Measurements from ENCODE around the gene RPL37A.

Gene RPL37A

DNA sequence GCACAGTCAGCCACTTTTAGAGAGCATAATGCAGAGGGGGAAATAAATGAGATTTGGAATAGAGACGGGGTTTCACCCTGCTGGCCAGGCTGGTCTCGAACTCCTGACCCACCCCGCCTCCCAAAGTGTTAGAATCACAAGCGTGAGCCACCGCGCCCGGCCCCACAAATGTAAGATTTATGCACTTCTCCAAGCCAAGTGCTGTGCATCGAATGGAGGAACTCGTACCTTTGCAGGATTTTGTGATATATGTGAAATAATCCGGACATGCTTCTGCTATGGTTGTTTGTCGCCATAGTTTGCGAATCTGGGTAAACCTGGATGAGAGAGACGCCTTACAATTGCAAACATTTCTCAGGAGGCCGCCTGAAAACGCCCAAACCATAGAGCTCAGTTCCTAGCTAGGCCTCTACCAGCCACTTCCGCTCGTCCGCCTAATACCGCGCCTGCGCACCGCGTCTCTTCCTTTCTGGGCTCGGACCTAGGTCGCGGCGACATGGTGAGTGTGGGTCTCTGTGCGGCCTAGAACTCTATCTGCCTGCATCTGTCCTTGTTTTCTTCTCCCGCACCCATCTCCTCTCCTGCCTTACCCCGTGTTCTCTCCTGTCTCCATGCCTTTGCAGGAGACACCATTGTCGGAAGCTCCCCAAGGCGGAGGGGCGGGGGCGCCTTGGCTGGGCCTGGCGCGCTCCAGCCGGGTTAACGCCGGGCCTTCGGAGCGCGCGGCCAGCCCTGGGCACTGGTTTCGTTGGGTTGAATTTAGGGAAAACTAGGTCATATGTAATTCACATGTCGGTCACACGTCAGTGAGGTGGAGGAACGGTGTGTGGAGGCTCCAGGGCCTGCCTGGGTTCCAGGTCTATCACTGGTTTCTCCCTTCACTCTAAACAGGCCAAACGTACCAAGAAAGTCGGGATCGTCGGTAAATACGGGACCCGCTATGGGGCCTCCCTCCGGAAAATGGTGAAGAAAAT, at the start of gene RPL37A:
Gene RPL37A (plus strand): TSS at position 466 of the 974 bp plus-strand sequence. CDS start 31 bp downstream, at position 497.
- peak; percentile 84 to 89 for DNase-seq (ENCODE audit: low read depth in 2 of 2)

DNA sequence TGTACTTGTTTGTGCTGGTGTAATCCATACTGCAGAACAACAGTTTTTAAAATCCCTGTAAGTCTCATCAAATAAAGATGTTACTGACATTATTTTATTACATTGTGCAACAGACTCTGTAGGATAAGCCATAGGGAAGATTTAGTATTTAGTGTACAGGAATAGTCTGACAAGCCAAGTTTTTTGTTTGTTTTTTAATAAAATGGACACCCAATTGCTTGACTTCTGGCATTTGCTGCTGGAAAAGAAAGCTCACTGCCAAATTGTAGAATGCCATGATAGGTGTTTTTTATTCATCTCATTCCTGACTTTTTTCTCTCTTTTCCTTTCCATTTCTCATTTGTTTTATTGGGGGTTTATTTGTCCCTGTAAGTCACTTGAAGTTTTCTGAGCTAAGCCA, 48.3 kb upstream of the RPL37A start:
- DNase-seq (ENCODE audit: low read depth in 2 of 2) = no peak

DNA sequence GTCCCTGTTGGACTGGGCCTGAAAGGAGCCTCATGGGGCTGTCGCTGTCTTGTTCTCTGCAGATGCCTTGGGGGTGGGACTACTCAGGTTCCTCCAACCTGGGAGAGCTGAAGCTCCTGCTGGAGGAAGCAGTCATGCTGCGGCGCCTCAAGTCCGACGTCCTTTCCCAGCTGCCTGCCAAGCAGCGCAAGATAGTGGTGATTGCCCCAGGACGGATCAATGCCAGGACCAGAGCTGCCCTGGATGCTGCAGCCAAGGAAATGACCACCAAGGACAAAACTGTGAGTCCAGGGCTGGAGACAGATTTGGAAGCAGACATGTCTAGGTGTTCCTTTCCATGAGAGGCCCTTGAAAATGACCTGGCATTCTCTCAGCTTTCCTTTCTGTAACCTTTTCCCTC, 47.9 kb upstream of the RPL37A start:
- no peak for DNase-seq (ENCODE audit: low read depth in 2 of 2)

DNA sequence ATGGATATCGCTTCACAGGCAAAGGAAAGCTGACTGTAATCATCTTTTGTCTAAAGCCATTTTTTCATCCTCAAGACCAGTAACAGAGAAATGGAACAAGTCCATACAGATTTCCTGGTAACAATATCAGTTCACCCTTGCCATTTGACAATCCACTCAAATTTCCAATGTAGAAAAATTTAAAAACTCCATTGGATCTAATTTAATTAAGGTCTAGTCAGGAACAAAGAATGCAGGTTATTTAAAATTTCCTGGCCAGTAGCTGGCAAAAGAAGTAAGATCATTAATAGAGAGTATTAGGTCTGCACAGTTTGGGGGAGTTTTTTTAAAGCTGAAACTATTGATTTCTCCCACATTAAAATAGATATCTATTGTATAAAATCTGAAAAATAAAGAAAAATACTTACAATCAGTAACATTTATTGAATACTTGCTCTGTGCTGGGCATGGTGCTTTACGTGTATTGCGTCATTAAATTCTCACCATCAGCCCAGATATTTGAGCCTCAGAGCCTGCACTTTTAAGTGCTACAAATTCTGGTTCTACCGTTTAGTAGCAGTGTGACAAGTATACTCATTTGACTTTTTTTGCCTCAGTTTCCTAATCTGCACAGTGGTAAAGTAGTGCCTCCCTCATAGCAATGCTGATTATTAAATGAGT, 44.6 kb upstream of the RPL37A start:
- no peak for DNase-seq (ENCODE audit: low read depth in 2 of 2)

DNA sequence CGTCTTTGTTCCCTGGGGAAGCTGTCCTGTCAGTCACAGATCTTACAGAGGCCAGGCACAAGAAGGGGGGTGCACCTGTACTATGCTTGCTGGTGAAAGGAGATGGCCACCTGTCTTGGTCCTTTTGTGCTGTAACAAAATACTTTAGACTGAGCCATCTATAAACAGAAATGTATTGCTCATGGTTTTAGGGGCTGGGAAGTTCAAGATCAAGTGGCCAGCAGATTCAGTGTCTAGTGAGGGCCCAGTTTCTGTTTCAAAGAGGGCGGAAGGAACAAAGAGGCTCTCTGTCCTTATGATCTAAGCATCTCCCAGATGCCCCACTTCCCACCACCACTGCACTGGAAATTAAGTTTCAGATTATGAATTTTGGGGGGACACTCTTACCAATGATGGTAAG, 35.5 kb upstream of the RPL37A start:
- DNase-seq (ENCODE audit: low read depth in 2 of 2) = no peak

DNA sequence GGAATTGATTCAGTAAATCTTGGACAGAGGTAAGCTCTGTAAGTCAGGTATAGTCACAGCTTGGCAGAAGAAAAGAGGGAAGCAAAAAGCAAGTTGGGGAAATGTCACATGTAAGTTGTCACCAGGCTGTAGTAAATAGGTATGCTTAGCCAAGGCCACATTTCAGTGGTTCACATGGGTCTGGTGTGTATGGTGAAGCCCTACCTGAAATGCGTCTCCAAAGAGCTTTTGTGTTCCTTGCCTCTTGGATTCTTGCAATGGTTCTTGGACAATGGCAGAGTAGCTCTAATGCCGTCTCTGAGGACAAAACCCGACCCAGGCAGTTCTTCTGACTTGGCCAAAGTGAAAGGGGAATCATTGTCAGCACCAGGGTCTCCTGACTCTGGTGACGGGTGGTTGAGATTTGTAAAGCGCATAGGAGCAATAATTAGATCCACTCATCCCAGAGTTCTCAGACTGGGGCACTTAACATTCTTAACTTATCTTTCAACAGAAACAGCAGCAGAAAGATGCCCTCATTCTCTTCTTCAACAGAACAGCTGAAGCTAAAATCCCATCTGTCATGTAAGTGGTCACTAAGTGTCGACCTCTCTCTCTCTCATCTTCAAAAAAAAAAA, 34.4 kb upstream of the RPL37A start:
- no peak for DNase-seq (ENCODE audit: low read depth in 2 of 2)

DNA sequence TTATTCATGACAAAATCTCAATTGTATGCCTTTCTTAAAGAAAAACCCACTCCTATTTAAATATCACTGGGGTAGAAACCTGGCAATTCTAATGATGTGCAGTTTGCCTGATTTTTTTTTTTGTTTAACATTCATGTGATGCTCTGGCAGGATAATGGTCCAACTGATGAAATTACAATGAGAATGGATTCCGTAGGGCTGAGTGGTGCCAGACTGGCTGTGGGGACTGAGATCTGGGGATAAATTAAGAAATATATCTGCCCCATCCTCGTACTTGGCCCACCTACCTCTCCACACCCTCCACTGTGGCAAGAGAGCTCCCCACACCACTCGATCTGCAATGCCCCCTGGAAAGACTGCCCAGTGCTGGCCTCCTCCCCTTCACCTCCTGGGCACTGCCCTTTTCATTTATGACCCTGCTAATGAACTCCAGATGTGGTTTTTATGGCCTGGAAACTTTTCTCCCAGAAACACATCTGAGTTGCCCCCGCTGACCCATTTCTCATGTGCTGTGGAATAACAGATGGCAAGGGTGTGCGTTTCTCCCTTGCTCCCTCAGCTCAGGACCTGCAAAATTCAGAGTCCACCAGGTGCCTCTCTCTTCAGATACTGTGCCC, 33.0 kb upstream of the RPL37A start:
- no peak for DNase-seq (ENCODE audit: low read depth in 2 of 2)

DNA sequence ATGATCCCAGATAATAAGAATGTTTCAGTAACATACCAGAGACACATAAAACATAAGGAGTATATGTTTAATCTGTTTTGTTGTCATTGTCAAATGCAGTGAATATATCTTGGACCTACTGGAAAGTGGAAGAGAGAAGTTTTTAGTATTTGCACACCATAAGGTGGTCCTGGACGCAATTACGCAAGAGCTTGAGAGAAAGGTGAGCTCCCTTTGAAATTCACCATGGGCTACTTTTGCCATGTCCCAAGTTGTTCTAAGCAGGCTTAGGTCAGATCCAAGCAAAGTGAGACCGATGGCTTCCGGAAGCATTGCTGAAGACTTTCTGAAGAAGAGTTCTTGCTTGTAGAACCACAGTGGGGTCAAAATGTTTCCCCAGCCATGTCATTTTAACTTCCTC, 30.8 kb upstream of the RPL37A start:
- DNase-seq (ENCODE audit: low read depth in 2 of 2) = no peak

DNA sequence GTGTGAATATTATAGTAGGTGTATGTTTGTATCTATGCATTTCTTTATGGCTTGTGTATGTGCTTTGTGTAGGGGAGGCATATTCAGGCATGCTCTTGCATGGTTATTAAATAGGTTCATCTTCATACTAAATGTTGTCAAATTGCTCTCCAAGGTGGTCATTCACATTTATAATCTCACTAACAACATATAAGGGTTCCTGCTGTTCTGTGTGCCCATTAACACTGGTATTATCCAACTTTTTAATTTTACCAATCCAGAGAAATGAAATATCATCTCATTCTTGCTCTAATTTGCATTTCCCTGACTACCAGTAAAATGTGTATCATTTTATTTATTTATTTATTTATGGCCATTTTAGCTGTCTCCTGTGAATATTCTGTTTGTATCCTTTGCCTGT, 29.0 kb upstream of the RPL37A start:
- DNase-seq (ENCODE audit: low read depth in 2 of 2) = no peak

DNA sequence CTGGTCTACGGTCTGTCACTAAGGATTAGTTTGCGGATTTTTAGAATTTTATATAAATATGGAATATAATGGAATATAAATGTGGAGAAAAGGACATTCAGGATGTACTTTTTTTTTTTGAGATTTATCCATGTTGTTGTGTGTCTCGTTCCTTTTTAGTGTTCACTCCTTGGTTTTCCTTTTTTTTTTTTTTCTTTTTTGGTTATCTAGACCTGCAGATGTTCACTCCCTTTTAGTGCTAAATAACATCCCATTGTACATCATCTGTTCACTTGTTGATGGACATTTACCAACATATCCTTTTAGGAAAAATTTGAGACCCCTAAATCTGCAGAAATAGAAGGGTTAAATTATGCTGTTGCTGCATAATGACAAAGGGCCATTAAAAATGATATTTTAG, 25.5 kb upstream of the RPL37A start:
- no peak for DNase-seq (ENCODE audit: low read depth in 2 of 2)

DNA sequence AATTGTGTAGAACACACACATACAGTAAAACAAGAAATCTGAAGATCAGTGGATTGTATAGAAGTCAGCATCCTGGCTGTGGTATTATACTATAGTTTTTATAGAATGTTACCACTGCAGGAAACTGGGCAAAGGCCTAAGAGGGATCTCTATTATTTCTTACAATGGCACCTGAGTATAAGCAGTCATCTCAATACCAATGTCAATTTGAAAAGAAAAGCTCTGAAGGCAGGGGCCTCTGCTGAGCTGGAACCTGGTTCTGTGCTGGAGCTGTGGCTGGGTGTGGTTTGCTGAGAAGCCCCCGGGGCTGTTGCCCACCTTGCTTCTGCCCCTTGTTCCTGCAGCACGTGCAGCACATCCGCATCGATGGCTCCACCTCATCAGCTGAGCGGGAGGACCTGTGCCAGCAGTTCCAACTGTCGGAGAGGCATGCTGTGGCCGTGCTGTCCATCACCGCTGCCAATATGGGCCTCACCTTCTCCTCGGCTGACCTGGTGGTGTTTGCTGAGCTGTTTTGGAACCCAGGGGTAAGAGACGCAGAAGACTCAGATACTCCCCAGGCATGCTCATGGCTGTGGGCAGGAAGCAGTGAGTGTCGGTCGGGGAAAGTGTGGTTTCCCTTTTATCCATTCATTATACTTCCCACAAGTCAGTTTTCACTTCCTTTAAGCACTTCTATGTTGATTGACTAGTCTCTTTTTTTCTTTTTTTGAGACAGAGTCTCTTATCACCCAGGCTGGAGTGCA, 23.5 kb upstream of the RPL37A start:
- DNase-seq (ENCODE audit: low read depth in 2 of 2) = peak in 1 of 2 donors; percentile 5

DNA sequence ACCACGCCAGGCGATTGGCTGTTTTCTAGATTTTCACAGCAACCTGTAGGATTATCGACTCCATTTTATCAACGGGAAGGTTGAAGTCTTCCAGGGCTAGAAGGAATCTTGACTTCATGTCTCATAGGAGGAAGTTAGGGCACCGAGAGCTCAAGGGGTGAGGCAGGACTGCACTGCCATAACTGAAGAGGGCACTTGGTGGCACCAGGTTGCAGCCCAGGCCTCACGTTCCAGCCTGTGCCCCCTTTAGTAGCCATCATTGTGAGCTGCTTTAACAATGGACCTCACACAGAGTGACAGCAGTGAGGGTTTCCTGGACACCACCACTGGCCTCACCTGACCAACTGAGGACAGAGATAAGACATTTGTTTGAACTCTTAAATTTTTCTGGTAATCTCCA, 22.9 kb upstream of the RPL37A start:
- no peak for DNase-seq (ENCODE audit: low read depth in 2 of 2)

DNA sequence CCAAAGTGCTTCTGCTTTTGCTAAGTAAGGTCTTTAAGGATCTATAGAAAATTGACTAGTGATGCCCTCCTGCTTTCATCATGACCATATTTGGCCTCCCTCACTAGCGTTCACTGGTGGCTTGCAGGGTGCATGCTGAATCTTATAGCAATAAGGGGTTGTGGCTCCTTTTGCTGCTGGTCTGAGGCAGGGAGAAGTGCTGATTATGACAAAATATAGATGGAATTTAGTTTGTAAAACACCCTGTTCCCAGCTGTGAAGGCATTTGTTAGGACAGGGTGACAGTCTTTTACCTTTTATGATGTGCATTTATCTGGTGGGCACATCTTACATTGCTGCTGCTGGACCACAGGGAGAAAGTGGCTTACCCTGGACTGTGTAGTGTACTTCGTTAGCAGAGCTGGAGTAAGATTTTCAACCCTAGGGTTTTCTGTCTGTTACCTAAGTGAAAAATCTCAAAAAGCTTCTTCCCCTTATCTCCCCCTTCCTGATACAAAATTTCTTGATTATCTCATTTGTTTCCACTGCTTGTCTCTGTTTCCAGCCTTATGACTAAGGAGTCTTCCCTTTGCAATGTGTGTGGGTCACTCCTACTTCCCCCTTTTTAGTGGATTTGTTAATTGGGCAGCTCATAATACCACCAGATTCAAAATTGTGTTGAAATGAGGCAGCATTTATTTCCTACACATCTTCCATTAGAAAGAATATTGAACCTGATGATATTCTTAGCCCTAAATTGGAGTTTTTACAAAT, 21.2 kb upstream of the RPL37A start:
- no peak for DNase-seq (ENCODE audit: low read depth in 2 of 2)

DNA sequence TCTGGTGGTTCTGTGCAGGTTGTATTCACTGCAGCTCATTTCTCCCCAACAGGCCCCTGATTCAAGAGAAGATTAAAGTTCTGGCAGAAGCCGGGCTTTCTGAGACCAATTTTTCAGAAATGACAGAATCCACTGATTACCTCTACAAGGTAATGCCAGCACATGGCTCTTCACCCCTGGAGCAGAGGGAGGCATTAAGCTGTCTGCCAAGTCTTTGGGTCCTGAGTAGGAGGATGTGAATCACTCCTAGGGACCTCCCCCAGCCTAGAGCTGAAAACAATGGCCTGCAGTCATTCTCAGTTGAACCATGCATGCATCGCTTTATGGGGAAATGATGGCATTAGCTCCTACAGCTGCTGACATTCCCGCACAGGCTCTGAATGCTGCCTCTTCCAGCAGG, 20.5 kb upstream of the RPL37A start:
- no peak for DNase-seq (ENCODE audit: low read depth in 2 of 2)

DNA sequence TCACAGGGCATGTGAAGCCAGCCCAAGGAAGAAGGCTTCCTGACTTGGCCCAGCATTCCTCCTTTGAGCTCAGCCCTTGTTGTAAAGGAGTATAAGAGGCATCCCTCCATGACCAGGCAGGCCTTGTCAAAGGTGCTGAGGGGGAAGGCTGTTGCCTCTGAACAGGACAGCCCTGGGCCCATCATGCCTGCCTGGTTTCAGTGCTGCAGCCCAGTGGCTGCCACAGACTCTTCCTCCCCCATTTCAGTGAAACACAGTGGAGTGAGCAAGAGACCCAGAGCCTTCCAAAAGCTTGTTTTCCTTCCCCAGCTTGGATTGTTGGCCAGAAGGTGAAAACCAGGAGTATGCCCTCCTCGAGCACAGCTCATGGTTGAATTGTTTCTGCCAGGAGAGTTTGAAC, 19.9 kb upstream of the RPL37A start:
- no peak for DNase-seq (ENCODE audit: low read depth in 2 of 2)

DNA sequence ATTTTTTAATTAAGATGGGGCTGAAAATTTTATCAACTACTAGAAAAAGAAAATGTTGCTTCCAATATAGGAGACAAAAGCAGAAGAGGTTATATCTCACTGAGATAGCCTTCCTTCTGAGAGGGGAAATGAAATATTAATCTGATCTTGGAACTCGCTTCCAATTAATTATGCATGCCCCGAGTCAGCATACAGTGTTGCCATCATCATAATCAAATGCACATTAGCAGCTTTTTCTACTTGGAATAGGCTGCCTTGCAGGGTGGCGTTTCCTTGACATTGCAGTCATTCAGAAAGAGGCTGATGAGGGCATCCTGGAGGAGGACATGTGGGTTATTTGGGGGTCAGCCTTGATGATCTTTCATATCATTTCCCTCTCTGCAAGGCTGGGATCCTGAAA, 18.4 kb upstream of the RPL37A start:
- DNase-seq (ENCODE audit: low read depth in 2 of 2) = no peak

DNA sequence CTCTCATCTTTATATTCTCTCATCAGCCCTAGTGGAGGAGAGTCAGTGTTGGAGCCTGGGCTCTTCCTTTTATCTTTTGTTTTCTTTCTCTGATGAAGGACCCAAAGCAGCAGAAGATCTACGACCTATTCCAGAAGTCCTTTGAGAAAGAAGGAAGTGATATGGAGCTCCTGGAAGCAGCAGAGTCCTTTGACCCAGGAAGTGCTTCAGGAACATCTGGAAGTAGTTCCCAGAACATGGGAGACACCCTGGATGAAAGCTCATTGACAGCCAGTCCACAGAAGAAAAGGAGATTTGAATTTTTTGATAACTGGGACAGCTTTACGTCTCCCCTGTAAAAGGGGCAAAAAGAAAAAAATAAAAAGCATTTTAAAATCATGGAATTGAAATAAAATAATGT, 16.0 kb upstream of the RPL37A start:
- no peak for DNase-seq (ENCODE audit: low read depth in 2 of 2)

DNA sequence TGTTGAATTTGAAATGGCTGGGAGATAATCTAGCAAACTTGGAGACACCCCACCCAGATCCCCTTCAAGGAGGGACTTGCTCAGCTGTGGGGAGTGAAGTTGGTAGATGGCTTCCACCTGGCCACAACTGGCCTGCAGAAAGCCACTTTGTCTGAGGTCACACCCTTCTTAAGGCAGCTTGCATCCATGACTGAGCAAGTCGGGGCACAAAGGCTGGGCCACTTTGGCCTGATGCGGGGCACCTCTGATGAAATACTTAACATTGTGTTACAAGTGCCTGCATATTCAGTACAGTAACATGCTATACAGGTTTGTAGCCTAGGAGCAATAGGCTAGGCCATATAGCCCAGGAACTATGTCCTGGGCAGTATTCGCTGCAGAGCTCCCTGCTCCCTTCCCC, 13.4 kb upstream of the RPL37A start:
- no peak for DNase-seq (ENCODE audit: low read depth in 2 of 2)

DNA sequence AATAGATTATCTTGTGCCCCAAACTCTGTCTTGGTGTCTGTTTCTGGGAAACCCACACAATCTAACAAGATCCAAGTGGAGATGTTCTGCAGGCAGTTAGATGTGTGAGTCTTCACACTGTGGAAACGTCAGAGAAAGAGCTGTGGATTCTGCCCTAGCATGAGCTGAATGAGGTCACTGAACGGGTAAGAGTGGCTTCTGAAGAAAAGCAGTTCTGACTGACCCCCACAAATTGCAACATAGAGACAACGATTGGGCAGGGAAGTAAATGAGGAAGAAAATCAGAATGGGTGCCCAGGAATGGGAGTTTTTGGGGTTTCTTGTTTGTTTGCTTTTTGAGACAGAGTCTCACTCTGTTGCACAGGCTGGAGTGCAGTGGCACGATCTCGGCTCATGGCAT, 12.9 kb upstream of the RPL37A start:
- DNase-seq (ENCODE audit: low read depth in 2 of 2) = no peak

DNA sequence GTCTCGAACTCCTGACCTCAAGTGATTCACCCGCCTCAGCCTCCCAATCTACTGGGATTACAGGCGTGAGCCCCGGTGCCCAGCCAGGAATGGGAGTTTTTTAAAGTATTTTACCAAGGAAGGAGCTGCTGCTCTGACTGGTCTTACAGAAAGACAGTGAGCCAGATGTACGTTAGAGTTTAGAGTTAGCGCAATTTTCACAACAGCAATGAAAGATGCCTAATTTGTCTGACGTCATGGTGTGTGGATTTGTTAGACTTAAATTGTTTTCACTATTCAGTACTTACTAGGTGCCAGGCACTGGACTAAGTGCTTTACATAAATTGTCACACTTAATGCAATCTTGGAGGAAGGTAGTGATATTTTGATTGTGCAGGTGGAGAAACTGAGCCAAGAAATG, 12.4 kb upstream of the RPL37A start:
- no peak for DNase-seq (ENCODE audit: low read depth in 2 of 2)

DNA sequence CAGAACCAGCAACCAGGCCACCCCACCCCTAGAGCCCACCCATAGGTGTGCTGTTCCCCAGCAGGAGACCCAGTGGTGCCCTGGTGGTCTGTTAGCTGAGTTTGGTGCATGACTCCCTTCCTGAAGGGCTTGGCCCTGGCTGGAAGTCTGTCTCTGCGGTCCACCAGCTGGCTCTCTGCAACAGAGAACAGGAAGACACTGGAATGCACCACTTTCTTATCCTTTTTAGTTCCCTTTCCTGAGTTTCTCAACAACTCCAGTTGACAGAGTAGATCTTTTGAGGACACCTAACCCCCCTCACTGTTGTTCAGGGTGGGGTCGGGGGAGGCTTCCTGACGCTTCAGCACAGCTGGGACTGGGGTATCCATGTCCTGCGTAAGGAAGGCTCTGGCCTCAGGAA, 11.9 kb upstream of the RPL37A start:
- DNase-seq (ENCODE audit: low read depth in 2 of 2) = no peak

Measured in stimulated activated CD4-positive, alpha-beta T cell treated with anti-CD3 and anti-CD28 coated beads, Interleukin-4, amount 100 ng/mL, for 48 hours (primary cell).